HepG2 (cell line): ENCODE measurements around the gene CHN1. TPM values are rescaled to one million over a fixed set of nuclear protein-coding genes. Genes with fewer than 3 reads are reported as not detected.

ENCODE experiments used
- JDP2 ChIP-seq: sonication (generic); formaldehyde crosslinking; IDR thresholded peaks from 2 replicates; pipeline ENCODE4 v1.8.1; 2022; ENCODE audit warnings: missing genetic modification reagents, borderline replicate concordance
- KAT8 ChIP-seq: IDR thresholded peaks from 2 replicates; pipeline ENCODE4 v1.6.1; 2016; ENCODE audit warnings: missing genetic modification reagents, missing compliant biosample characterization
- MEIS1 ChIP-seq: sonication (generic); formaldehyde crosslinking; IDR thresholded peaks from 2 replicates; pipeline ENCODE4 v1.9.0; 2021; ENCODE audit warnings: mild to moderate bottlenecking, missing genetic modification reagents, moderate library complexity, borderline replicate concordance
- PHB2 ChIP-seq: fragments of 450-650 bp; IDR thresholded peaks from 2 replicates; pipeline ENCODE4 v1.6.1; 2018; ENCODE audit not compliant: partially characterized antibody
- POLR2A ChIP-seq, 2 experiments: IDR thresholded peaks; 2 replicates each; pipeline ENCODE4 v1.6.1; 2011; ENCODE audit warnings: low read depth in 2 of 2, low read length in 2 of 2, mild to moderate bottlenecking in 1 of 2, moderate library complexity in 1 of 2; ENCODE audit not compliant: insufficient read depth in 1 of 2
- RAD21 ChIP-seq: fragments of 450-650 bp; formaldehyde crosslinking; IDR thresholded peaks from 2 replicates; pipeline ENCODE4 v1.5.0; 2020; ENCODE audit warnings: mild to moderate bottlenecking
- SOX5 ChIP-seq: IDR thresholded peaks from 2 replicates; pipeline ENCODE4 v1.6.1; 2016; ENCODE audit warnings: borderline replicate concordance
- WIZ ChIP-seq: sonication (generic); formaldehyde crosslinking; IDR thresholded peaks from 2 replicates; pipeline ENCODE4 v1.5.1; 2020; ENCODE audit warnings: mild to moderate bottlenecking, missing genetic modification reagents
- ZNF12 ChIP-seq: sonication (generic); formaldehyde crosslinking; IDR thresholded peaks from 2 replicates; pipeline ENCODE4 v1.5.0; 2020; ENCODE audit warnings: missing genetic modification reagents
- ZNF180 ChIP-seq: sonication (generic); formaldehyde crosslinking; IDR thresholded peaks from 2 replicates; pipeline ENCODE4 v1.4.0; 2020; ENCODE audit warnings: low read depth, missing genetic modification reagents, borderline replicate concordance
- polyA plus RNA-seq, 8 experiments: library from polyadenylated mRNA; depleted of rRNA in 3 of 8; stranded (reverse) in 7 of 8; unstranded in 1 of 8; fragments of >200 nt; fragmentation: Illumina TruSeq in 4 of 8; extraction: Trizol in 4 of 8; gene quantifications; 2 replicates each; pipeline versions ENCODE4 v1.2.1 to v1.2.3, GENCODE V29; 2011 to 2016; ENCODE audit warnings: low read depth in 4 of 8, missing spikeins in 1 of 8, mixed read lengths in 1 of 8; ENCODE audit not compliant: insufficient read depth in 1 of 8
- total RNA-seq, 5 experiments: library from RNA; depleted of rRNA; stranded (reverse); fragments of >200 nt; fragmentation: Illumina TruSeq; extraction: Trizol; gene quantifications; 2 replicates each; pipeline ENCODE4 v1.2.3, GENCODE V29; 2016; ENCODE audit warnings: low read depth in 1 of 5
- TF ChIP-seq, protein P1 (sequence below): sonication (generic); formaldehyde crosslinking; IDR thresholded peaks from 2 replicates; pipeline ENCODE4 v1.4.0; 2020; ENCODE audit warnings: missing genetic modification reagents
- TF ChIP-seq, protein P2 (sequence below): sonication (generic); formaldehyde crosslinking; IDR thresholded peaks from 2 replicates; pipeline ENCODE4 v1.8.0; 2022; ENCODE audit warnings: missing genetic modification reagents, mild to moderate bottlenecking, moderate library complexity, borderline replicate concordance
- TF ChIP-seq, protein P3 (sequence below), 2 experiments: sonication (generic) in 1 of 2; formaldehyde crosslinking in 1 of 2; IDR thresholded peaks; 2 replicates each; pipeline versions ENCODE4 v1.4.0 to v1.6.1; 2016 to 2020; ENCODE audit warnings: borderline replicate concordance in 1 of 2, low read depth in 1 of 2, mild to moderate bottlenecking in 1 of 2, missing genetic modification reagents in 1 of 2
- TF ChIP-seq, protein P4 (sequence below): sonication (generic); formaldehyde crosslinking; IDR thresholded peaks from 2 replicates; pipeline ENCODE4 v1.5.0; 2020; ENCODE audit warnings: mild to moderate bottlenecking, missing genetic modification reagents, borderline replicate concordance
- TF ChIP-seq, protein P5 (sequence below): sonication (generic); formaldehyde crosslinking; conservative IDR thresholded peaks from 2 replicates; pipeline ENCODE4 v1.8.1; 2023; ENCODE audit warnings: missing genetic modification reagents

Gene CHN1
- total and polyA plus RNA-seq, 2 of the 13 experiments (the other 11 are each of a cell fraction or from before 2014, with no cell fraction given): 2.8 to 3.5 TPM

DNA sequence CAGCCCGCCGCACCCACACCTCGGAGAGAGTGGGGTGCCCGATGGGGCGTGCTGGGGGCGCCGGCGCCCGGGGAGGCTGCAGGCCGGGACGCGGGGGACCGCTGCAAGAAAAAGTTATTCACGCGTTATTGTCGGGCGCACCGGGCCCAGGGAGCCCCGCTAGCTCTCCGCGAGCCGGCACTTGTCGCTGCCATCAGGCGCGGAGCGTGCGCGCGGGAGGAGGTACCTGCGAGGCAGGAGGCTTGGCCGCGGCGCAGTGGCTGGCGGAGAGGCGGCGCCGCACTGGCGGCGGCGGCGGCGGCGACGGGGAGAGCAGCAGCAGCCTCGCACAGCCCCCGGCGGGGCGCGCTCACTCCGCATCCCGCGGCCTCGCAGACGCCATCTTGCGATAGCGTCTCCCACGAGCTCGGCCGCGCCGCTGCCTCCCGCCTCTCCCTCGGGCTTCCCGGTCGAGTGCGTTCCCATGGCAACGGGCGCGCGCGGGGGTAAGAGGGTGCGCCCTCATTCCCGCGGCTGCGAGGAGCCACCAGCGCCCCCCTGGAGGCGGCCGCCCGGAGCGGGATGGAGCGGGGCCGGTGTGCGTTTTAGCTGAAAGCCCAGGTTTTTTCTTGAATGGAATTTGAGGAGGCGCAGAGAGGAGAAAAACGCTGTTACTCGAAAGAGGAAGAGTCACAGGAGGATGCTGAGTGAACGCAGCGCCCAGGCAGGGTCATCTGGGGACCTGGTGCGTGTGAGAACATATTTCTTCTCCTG lies at the start of gene CHN1 (continued):
- TF ChIP-seq, protein P1, sequence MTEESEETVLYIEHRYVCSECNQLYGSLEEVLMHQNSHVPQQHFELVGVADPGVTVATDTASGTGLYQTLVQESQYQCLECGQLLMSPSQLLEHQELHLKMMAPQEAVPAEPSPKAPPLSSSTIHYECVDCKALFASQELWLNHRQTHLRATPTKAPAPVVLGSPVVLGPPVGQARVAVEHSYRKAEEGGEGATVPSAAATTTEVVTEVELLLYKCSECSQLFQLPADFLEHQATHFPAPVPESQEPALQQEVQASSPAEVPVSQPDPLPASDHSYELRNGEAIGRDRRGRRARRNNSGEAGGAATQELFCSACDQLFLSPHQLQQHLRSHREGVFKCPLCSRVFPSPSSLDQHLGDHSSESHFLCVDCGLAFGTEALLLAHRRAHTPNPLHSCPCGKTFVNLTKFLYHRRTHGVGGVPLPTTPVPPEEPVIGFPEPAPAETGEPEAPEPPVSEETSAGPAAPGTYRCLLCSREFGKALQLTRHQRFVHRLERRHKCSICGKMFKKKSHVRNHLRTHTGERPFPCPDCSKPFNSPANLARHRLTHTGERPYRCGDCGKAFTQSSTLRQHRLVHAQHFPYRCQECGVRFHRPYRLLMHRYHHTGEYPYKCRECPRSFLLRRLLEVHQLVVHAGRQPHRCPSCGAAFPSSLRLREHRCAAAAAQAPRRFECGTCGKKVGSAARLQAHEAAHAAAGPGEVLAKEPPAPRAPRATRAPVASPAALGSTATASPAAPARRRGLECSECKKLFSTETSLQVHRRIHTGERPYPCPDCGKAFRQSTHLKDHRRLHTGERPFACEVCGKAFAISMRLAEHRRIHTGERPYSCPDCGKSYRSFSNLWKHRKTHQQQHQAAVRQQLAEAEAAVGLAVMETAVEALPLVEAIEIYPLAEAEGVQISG (CRISPR knock-in tag): peak; percentile 84
- TF ChIP-seq, protein P2, sequence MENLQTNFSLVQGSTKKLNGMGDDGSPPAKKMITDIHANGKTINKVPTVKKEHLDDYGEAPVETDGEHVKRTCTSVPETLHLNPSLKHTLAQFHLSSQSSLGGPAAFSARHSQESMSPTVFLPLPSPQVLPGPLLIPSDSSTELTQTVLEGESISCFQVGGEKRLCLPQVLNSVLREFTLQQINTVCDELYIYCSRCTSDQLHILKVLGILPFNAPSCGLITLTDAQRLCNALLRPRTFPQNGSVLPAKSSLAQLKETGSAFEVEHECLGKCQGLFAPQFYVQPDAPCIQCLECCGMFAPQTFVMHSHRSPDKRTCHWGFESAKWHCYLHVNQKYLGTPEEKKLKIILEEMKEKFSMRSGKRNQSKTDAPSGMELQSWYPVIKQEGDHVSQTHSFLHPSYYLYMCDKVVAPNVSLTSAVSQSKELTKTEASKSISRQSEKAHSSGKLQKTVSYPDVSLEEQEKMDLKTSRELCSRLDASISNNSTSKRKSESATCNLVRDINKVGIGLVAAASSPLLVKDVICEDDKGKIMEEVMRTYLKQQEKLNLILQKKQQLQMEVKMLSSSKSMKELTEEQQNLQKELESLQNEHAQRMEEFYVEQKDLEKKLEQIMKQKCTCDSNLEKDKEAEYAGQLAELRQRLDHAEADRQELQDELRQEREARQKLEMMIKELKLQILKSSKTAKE (CRISPR knock-in tag): peak; percentile 11; the same call in 1 of the 2 replicates
- TF ChIP-seq JDP2 (CRISPR knock-in tag): no peak; the same call in 1 of the 2 replicates
- peak in 1 of 2 experiments; percentile 43; a peak in 2 of 4 replicates for TF ChIP-seq POLR2A (IDR thresholded peaks at IDR 0.05; ENCODE audit: insufficient read depth in 1 of 2, low read depth in 2 of 2, low read length in 2 of 2)
- TF ChIP-seq WIZ (CRISPR knock-in tag): no peak
- no peak for TF ChIP-seq PHB2
- TF ChIP-seq MEIS1 (CRISPR knock-in tag): no peak
- TF ChIP-seq, protein P3, sequence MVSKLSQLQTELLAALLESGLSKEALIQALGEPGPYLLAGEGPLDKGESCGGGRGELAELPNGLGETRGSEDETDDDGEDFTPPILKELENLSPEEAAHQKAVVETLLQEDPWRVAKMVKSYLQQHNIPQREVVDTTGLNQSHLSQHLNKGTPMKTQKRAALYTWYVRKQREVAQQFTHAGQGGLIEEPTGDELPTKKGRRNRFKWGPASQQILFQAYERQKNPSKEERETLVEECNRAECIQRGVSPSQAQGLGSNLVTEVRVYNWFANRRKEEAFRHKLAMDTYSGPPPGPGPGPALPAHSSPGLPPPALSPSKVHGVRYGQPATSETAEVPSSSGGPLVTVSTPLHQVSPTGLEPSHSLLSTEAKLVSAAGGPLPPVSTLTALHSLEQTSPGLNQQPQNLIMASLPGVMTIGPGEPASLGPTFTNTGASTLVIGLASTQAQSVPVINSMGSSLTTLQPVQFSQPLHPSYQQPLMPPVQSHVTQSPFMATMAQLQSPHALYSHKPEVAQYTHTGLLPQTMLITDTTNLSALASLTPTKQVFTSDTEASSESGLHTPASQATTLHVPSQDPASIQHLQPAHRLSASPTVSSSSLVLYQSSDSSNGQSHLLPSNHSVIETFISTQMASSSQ (IDR thresholded peaks at IDR 0.05; ENCODE audit: low read depth): no peak
- TF ChIP-seq, protein P3 (CRISPR knock-in tag; IDR thresholded peaks at IDR 0.05; ENCODE audit: borderline replicate concordance): no peak
- TF ChIP-seq ZNF12 (CRISPR knock-in tag): no peak
- TF ChIP-seq RAD21: peak; percentile 59
- 0 out of 2 replicates have a peak, but pooled peaks have one; percentile 27 for TF ChIP-seq SOX5
- TF ChIP-seq, protein P4, sequence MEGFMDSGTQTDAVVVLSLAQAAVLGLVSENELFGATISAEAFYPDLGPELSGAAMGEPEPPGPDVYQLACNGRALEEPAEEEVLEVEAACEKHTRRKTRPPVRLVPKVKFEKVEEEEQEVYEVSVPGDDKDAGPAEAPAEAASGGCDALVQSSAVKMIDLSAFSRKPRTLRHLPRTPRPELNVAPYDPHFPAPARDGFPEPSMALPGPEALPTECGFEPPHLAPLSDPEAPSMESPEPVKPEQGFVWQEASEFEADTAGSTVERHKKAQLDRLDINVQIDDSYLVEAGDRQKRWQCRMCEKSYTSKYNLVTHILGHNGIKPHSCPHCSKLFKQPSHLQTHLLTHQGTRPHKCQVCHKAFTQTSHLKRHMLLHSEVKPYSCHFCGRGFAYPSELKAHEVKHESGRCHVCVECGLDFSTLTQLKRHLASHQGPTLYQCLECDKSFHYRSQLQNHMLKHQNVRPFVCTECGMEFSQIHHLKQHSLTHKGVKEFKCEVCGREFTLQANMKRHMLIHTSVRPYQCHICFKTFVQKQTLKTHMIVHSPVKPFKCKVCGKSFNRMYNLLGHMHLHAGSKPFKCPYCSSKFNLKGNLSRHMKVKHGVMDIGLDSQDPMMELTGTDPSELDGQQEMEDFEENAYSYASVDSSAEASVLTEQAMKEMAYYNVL: no peak
- TF ChIP-seq, protein P5, sequence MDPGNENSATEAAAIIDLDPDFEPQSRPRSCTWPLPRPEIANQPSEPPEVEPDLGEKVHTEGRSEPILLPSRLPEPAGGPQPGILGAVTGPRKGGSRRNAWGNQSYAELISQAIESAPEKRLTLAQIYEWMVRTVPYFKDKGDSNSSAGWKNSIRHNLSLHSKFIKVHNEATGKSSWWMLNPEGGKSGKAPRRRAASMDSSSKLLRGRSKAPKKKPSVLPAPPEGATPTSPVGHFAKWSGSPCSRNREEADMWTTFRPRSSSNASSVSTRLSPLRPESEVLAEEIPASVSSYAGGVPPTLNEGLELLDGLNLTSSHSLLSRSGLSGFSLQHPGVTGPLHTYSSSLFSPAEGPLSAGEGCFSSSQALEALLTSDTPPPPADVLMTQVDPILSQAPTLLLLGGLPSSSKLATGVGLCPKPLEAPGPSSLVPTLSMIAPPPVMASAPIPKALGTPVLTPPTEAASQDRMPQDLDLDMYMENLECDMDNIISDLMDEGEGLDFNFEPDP (CRISPR knock-in tag): no peak
- TF ChIP-seq ZNF180 (CRISPR knock-in tag): no peak
- TF ChIP-seq KAT8 (CRISPR knock-in tag): 0 out of 2 replicates have a peak, but pooled peaks have one; percentile 25
